ENCODE measurements around the gene PCDHGA11. TPM values are rescaled to one million over a fixed set of nuclear protein-coding genes. Genes with fewer than 3 reads are reported as not detected.

The PCDHGA11 gene
- total and polyA plus RNA-seq, 10 of the 15 experiments (the other 5 are each of a cell fraction or from before 2014, with no cell fraction given), result 0.21 to 3.4 (median 2.2) TPM

Other genes starting within 250 kb of the PCDHGA11 start
Only the 7 nearest of the 37 such genes appear.
- gene PCDHGA8, start 28.4 kb upstream of the PCDHGA11 start, total RNA-seq (2014; rRNA removed), result not detected in 2 replicates
- gene PCDHGA8, start 28.4 kb upstream of the PCDHGA11 start, total RNA-seq (2014; rRNA removed; fragmentation: Illumina TruSeq; extraction: Trizol), result 0.04 and 0.05 TPM in 2 replicates
- gene PCDHGA8, start 28.4 kb upstream of the PCDHGA11 start, total RNA-seq (2021), result not detected in 2 replicates
- gene PCDHGA8, start 28.4 kb upstream of the PCDHGA11 start, polyA plus RNA-seq (2011; rRNA removed), result 0.01 TPM in 2 replicates
- gene PCDHGA8, start 28.4 kb upstream of the PCDHGA11 start, polyA plus RNA-seq (2014; fragmentation: Illumina TruSeq; extraction: Trizol), result 0.05 TPM in 1 of 2 replicates, not detected in the other
- gene PCDHGA8, start 28.4 kb upstream of the PCDHGA11 start, polyA plus RNA-seq (2014; fragmentation: Nextera tagmentation; extraction: Ambion mirVana), result not detected
- 0.05 TPM in 1 of 2 replicates, not detected in the other for gene PCDHGA8, start 28.4 kb upstream of the PCDHGA11 start, polyA plus RNA-seq (2014; rRNA removed)
- gene PCDHGA8, start 28.4 kb upstream of the PCDHGA11 start, polyA plus RNA-seq (2016; fragmentation: Nextera tagmentation; extraction: Ambion mirVana), result not detected
- 1.4 and 1.9 TPM in 2 replicates for gene PCDHGB5, start 23.1 kb upstream of the PCDHGA11 start, total RNA-seq (2014; rRNA removed)
- 1.3 TPM in 2 replicates for gene PCDHGB5, start 23.1 kb upstream of the PCDHGA11 start, total RNA-seq (2014; rRNA removed; fragmentation: Illumina TruSeq; extraction: Trizol)
- 1.8 and 2.3 TPM in 2 replicates for gene PCDHGB5, start 23.1 kb upstream of the PCDHGA11 start, total RNA-seq (2021)
- 0.07 TPM in 1 of 2 replicates, not detected in the other for gene PCDHGB5, start 23.1 kb upstream of the PCDHGA11 start, polyA plus RNA-seq (2011; rRNA removed)
- 1.1 TPM in 2 replicates for gene PCDHGB5, start 23.1 kb upstream of the PCDHGA11 start, polyA plus RNA-seq (2014; fragmentation: Illumina TruSeq; extraction: Trizol)
- under 1 TPM in 1 of 2 experiments, not detected in 1; 0.02 TPM for gene PCDHGB5, start 23.1 kb upstream of the PCDHGA11 start, polyA plus RNA-seq (2014; fragmentation: Nextera tagmentation; extraction: Ambion mirVana)
- gene PCDHGB5, start 23.1 kb upstream of the PCDHGA11 start, polyA plus RNA-seq (2014; rRNA removed), result 0.95 TPM in 2 replicates
- 1 to 10 TPM; 1.4 to 2.3 TPM for gene PCDHGB5, start 23.1 kb upstream of the PCDHGA11 start, polyA plus RNA-seq (2016; fragmentation: Nextera tagmentation; extraction: Ambion mirVana)
- 0.38 and 0.62 TPM in 2 replicates for gene PCDHGA9, start 18.3 kb upstream of the PCDHGA11 start, total RNA-seq (2014; rRNA removed)
- 0.51 and 0.63 TPM in 2 replicates for gene PCDHGA9, start 18.3 kb upstream of the PCDHGA11 start, total RNA-seq (2014; rRNA removed; fragmentation: Illumina TruSeq; extraction: Trizol)
- 0.54 and 0.56 TPM in 2 replicates for gene PCDHGA9, start 18.3 kb upstream of the PCDHGA11 start, total RNA-seq (2021)
- 0.09 and 0.10 TPM in 2 replicates for gene PCDHGA9, start 18.3 kb upstream of the PCDHGA11 start, polyA plus RNA-seq (2011; rRNA removed)
- gene PCDHGA9, start 18.3 kb upstream of the PCDHGA11 start, polyA plus RNA-seq (2014; fragmentation: Illumina TruSeq; extraction: Trizol), result 0.15 and 0.46 TPM in 2 replicates
- not detected for gene PCDHGA9, start 18.3 kb upstream of the PCDHGA11 start, polyA plus RNA-seq (2014; fragmentation: Nextera tagmentation; extraction: Ambion mirVana)
- 0.38 and 0.44 TPM in 2 replicates for gene PCDHGA9, start 18.3 kb upstream of the PCDHGA11 start, polyA plus RNA-seq (2014; rRNA removed)
- gene PCDHGA9, start 18.3 kb upstream of the PCDHGA11 start, polyA plus RNA-seq (2016; fragmentation: Nextera tagmentation; extraction: Ambion mirVana), result under 1 TPM; 0.08 to 0.15 TPM
- 0.34 and 0.49 TPM in 2 replicates for gene PCDHGB6, start 13.0 kb upstream of the PCDHGA11 start, total RNA-seq (2014; rRNA removed)
- gene PCDHGB6, start 13.0 kb upstream of the PCDHGA11 start, total RNA-seq (2014; rRNA removed; fragmentation: Illumina TruSeq; extraction: Trizol), result 0.51 and 0.54 TPM in 2 replicates
- 0.80 and 1.0 TPM in 2 replicates for gene PCDHGB6, start 13.0 kb upstream of the PCDHGA11 start, total RNA-seq (2021)
- gene PCDHGB6, start 13.0 kb upstream of the PCDHGA11 start, polyA plus RNA-seq (2011; rRNA removed), result 0.07 and 0.10 TPM in 2 replicates
- gene PCDHGB6, start 13.0 kb upstream of the PCDHGA11 start, polyA plus RNA-seq (2014; fragmentation: Illumina TruSeq; extraction: Trizol), result 0.34 and 0.54 TPM in 2 replicates
- gene PCDHGB6, start 13.0 kb upstream of the PCDHGA11 start, polyA plus RNA-seq (2014; fragmentation: Nextera tagmentation; extraction: Ambion mirVana), result under 1 TPM; 0.07 to 0.10 TPM
- gene PCDHGB6, start 13.0 kb upstream of the PCDHGA11 start, polyA plus RNA-seq (2014; rRNA removed), result 0.28 and 0.60 TPM in 2 replicates
- gene PCDHGB6, start 13.0 kb upstream of the PCDHGA11 start, polyA plus RNA-seq (2016; fragmentation: Nextera tagmentation; extraction: Ambion mirVana), result under 1 TPM; 0.28 TPM
- gene PCDHGA10, start 8.1 kb upstream of the PCDHGA11 start, total RNA-seq (2014; rRNA removed), result 1.6 and 2.2 TPM in 2 replicates
- gene PCDHGA10, start 8.1 kb upstream of the PCDHGA11 start, total RNA-seq (2014; rRNA removed; fragmentation: Illumina TruSeq; extraction: Trizol), result 1.5 and 1.6 TPM in 2 replicates
- gene PCDHGA10, start 8.1 kb upstream of the PCDHGA11 start, total RNA-seq (2021), result 1.8 and 1.9 TPM in 2 replicates
- 0.26 and 0.39 TPM in 2 replicates for gene PCDHGA10, start 8.1 kb upstream of the PCDHGA11 start, polyA plus RNA-seq (2011; rRNA removed)
- 0.84 and 1.4 TPM in 2 replicates for gene PCDHGA10, start 8.1 kb upstream of the PCDHGA11 start, polyA plus RNA-seq (2014; fragmentation: Illumina TruSeq; extraction: Trizol)
- under 1 TPM; 0.58 to 0.68 TPM for gene PCDHGA10, start 8.1 kb upstream of the PCDHGA11 start, polyA plus RNA-seq (2014; fragmentation: Nextera tagmentation; extraction: Ambion mirVana)
- 0.77 and 0.94 TPM in 2 replicates for gene PCDHGA10, start 8.1 kb upstream of the PCDHGA11 start, polyA plus RNA-seq (2014; rRNA removed)
- gene PCDHGA10, start 8.1 kb upstream of the PCDHGA11 start, polyA plus RNA-seq (2016; fragmentation: Nextera tagmentation; extraction: Ambion mirVana), result 1 to 10 TPM; 1.4 to 1.5 TPM
- gene PCDHGB7, start 3.4 kb upstream of the PCDHGA11 start, total RNA-seq (2014; rRNA removed), result 0.49 and 0.68 TPM in 2 replicates
- gene PCDHGB7, start 3.4 kb upstream of the PCDHGA11 start, total RNA-seq (2014; rRNA removed; fragmentation: Illumina TruSeq; extraction: Trizol), result 0.72 and 0.74 TPM in 2 replicates
- 1.3 and 1.5 TPM in 2 replicates for gene PCDHGB7, start 3.4 kb upstream of the PCDHGA11 start, total RNA-seq (2021)
- gene PCDHGB7, start 3.4 kb upstream of the PCDHGA11 start, polyA plus RNA-seq (2011; rRNA removed), result 0.20 and 0.27 TPM in 2 replicates
- 0.38 and 0.40 TPM in 2 replicates for gene PCDHGB7, start 3.4 kb upstream of the PCDHGA11 start, polyA plus RNA-seq (2014; fragmentation: Illumina TruSeq; extraction: Trizol)
- gene PCDHGB7, start 3.4 kb upstream of the PCDHGA11 start, polyA plus RNA-seq (2014; fragmentation: Nextera tagmentation; extraction: Ambion mirVana), result not detected
- gene PCDHGB7, start 3.4 kb upstream of the PCDHGA11 start, polyA plus RNA-seq (2014; rRNA removed), result 0.32 and 0.41 TPM in 2 replicates
- under 1 TPM; 0.35 to 0.74 TPM for gene PCDHGB7, start 3.4 kb upstream of the PCDHGA11 start, polyA plus RNA-seq (2016; fragmentation: Nextera tagmentation; extraction: Ambion mirVana)
- 0.38 and 0.79 TPM in 2 replicates for gene PCDHGA12, start 9.5 kb downstream of the PCDHGA11 start, total RNA-seq (2014; rRNA removed)
- 0.40 and 0.46 TPM in 2 replicates for gene PCDHGA12, start 9.5 kb downstream of the PCDHGA11 start, total RNA-seq (2014; rRNA removed; fragmentation: Illumina TruSeq; extraction: Trizol)
- 0.46 and 0.72 TPM in 2 replicates for gene PCDHGA12, start 9.5 kb downstream of the PCDHGA11 start, total RNA-seq (2021)
- gene PCDHGA12, start 9.5 kb downstream of the PCDHGA11 start, polyA plus RNA-seq (2011; rRNA removed), result 0.04 TPM in 2 replicates
- 0.11 and 0.18 TPM in 2 replicates for gene PCDHGA12, start 9.5 kb downstream of the PCDHGA11 start, polyA plus RNA-seq (2014; fragmentation: Illumina TruSeq; extraction: Trizol)
- not detected for gene PCDHGA12, start 9.5 kb downstream of the PCDHGA11 start, polyA plus RNA-seq (2014; fragmentation: Nextera tagmentation; extraction: Ambion mirVana)
- 0.28 and 0.32 TPM in 2 replicates for gene PCDHGA12, start 9.5 kb downstream of the PCDHGA11 start, polyA plus RNA-seq (2014; rRNA removed)
- under 1 TPM; 0.16 to 0.48 TPM for gene PCDHGA12, start 9.5 kb downstream of the PCDHGA11 start, polyA plus RNA-seq (2016; fragmentation: Nextera tagmentation; extraction: Ambion mirVana)